Chondrocyte (in vitro differentiated cells): Measurements from ENCODE around the gene RIMS1. TPM values are rescaled to one million over a fixed set of nuclear protein-coding genes. Genes with fewer than 3 reads are reported as not detected.

Experiments
- DNase-seq: peaks from one replicate; pipeline ENCODE4 v3.0.0; 2021; ENCODE audit warnings: mixed read lengths, low spot score
- H3K27ac Mint-ChIP-seq: one replicate; pipeline ENCODE4 v1.8.0; 2021; ENCODE audit warnings: mild to moderate bottlenecking, moderate library complexity, mixed read lengths; ENCODE audit not compliant: unreplicated experiment
- H3K27me3 Mint-ChIP-seq: 2 replicates; pipeline ENCODE4 v1.8.0; 2021; ENCODE audit warnings: low read depth, mixed read lengths
- H3K36me3 Mint-ChIP-seq: 2 replicates; pipeline ENCODE4 v1.8.0; 2021; ENCODE audit warnings: low read depth, mixed read lengths
- H3K4me1 Mint-ChIP-seq: 2 replicates; pipeline ENCODE4 v1.8.0; 2021; ENCODE audit warnings: low read depth, mild to moderate bottlenecking, mixed read lengths
- H3K4me3 Mint-ChIP-seq: one replicate; pipeline ENCODE4 v1.8.0; 2021; ENCODE audit warnings: mild to moderate bottlenecking, moderate library complexity, mixed read lengths; ENCODE audit not compliant: unreplicated experiment
- H3K9me3 Mint-ChIP-seq: 2 replicates; pipeline ENCODE4 v1.8.0; 2021; ENCODE audit warnings: low read depth, mixed read lengths
- CTCF ChIP-seq: fragments of 200-600 bp; sonication (generic); IDR thresholded peaks from 2 replicates; pipeline ENCODE4 v1.5.0; 2021; ENCODE audit warnings: antibody characterized with exemption, mild to moderate bottlenecking, moderate library complexity
- total RNA-seq: library from RNA; stranded (reverse); gene quantifications from 3 replicates; pipeline ENCODE4 v1.2.1, GENCODE V29; 2021

RIMS1 gene
- total RNA-seq, 1 donor from 2014 or later, result 6.6 TPM

GRCh38 chr6:72260489-72260888 lies 374.1 kb downstream of the RIMS1 start:
- Mint-ChIP-seq H3K4me1 (peaks cover 32% of the 10 kb centered on the region), H3K4me3 (peak overlapping the region; percentile 49), H3K36me3 (no peaks in the 10 kb centered on the region), H3K9me3 (no peaks in the 10 kb centered on the region), H3K27ac (peak overlapping the region; percentile 75), H3K27me3 (no peaks in the 10 kb centered on the region)
- no peak for DNase-seq
- no peak for TF ChIP-seq CTCF

GRCh38 chr6:72261554-72261953 lies 375.2 kb downstream of the RIMS1 start:
- no peaks in the 10 kb centered on the region for H3K36me3 Mint-ChIP-seq
- H3K4me1 Mint-ChIP-seq, result peaks cover 36% of the 10 kb centered on the region
- H3K27me3 Mint-ChIP-seq, result no peaks in the 10 kb centered on the region
- H3K27ac Mint-ChIP-seq, result peak overlapping the region; percentile 75
- no peak for TF ChIP-seq CTCF
- no peak overlapping the region for H3K4me3 Mint-ChIP-seq
- no peak for DNase-seq
- H3K9me3 Mint-ChIP-seq, result no peaks in the 10 kb centered on the region

GRCh38 chr6:72262254-72262653 lies 375.9 kb downstream of the RIMS1 start:
- Mint-ChIP-seq H3K27ac (peak overlapping the region; percentile 49), H3K4me1 (peaks cover 36% of the 10 kb centered on the region), H3K36me3 (no peaks in the 10 kb centered on the region), H3K27me3 (no peaks in the 10 kb centered on the region), H3K4me3 (no peak overlapping the region), H3K9me3 (no peaks in the 10 kb centered on the region)
- no peak for TF ChIP-seq CTCF
- no peak for DNase-seq

- no peak for DNase-seq
- peaks cover 27% of the 10 kb centered on the region for H3K4me1 Mint-ChIP-seq
- H3K27ac Mint-ChIP-seq, result no peak overlapping the region
- H3K9me3 Mint-ChIP-seq, result no peaks in the 10 kb centered on the region
- no peaks in the 10 kb centered on the region for H3K27me3 Mint-ChIP-seq
- no peaks in the 10 kb centered on the region for H3K36me3 Mint-ChIP-seq
- TF ChIP-seq CTCF, result no peak
- H3K4me3 Mint-ChIP-seq, result no peak overlapping the region
Observed at GRCh38 chr6:72267470-72267869, 381.1 kb downstream of the RIMS1 start.

GRCh38 chr6:72271531-72271930 lies 385.2 kb downstream of the RIMS1 start:
- no peak overlapping the region for H3K27ac Mint-ChIP-seq

More at GRCh38 chr6:72271531-72271930, 385.2 kb downstream of the RIMS1 start:
- no peaks in the 10 kb centered on the region for H3K27me3 Mint-ChIP-seq
- no peak overlapping the region for H3K4me3 Mint-ChIP-seq
- no peak for TF ChIP-seq CTCF
- peaks cover 38% of the 10 kb centered on the region for H3K4me1 Mint-ChIP-seq
- H3K36me3 Mint-ChIP-seq, result no peaks in the 10 kb centered on the region
- no peak for DNase-seq
- H3K9me3 Mint-ChIP-seq, result no peaks in the 10 kb centered on the region
